Ovary (tissue), 3 donors: ENCODE results near the gene SEZ6.

Experiments
- POLR2A ChIP-seq: fragments of 450-650 bp; IDR thresholded peaks from one replicate; pipeline ENCODE4 v1.6.1; 2017; ENCODE audit warnings: antibody characterized with exemption, mild to moderate bottlenecking, moderate library complexity
- TF ChIP-seq, protein P1 (sequence below), 3 donors: fragments of 450-650 bp in 2 of 3; fragments of 200-600 bp in 1 of 3; IDR thresholded peaks; one replicate each; pipeline versions ENCODE4 v1.5.1 to v1.8.0; 2016 to 2022; ENCODE audit warnings: antibody characterized with exemption in 3 of 3, mild to moderate bottlenecking in 1 of 3
- donor health status: DM: no; HTN: no; CAD: no.

DNA sequence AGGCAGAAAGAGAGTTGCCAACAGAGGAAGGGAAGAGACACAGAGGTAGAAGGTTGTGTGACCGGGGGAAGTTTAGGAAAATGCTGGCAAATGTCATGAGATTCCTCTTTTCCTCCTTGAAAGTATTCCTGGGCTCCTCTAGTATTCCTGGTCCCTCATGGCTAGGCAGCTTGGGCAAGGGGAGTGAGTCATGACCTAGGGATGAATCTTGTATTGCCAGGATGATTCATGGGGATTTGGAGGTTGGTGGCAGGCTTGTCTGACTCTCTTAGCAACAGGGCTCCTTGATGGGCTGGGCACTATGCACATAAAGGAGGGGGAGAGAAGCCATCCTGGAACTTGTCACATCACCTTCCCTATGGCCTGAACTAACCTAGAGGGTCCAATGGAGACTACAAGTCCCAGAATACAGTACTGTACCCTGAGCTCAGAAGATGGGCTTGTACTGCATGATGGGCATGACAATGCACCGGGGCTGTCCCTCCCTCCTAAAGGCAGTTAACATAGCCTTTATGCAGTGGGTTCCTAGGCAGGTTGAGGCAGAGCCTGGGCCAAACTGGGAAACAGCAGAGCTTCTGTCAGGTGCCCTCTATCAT is 2.1 kb upstream of the SEZ6 start:
- no peak for TF ChIP-seq POLR2A
- TF ChIP-seq, protein P1, sequence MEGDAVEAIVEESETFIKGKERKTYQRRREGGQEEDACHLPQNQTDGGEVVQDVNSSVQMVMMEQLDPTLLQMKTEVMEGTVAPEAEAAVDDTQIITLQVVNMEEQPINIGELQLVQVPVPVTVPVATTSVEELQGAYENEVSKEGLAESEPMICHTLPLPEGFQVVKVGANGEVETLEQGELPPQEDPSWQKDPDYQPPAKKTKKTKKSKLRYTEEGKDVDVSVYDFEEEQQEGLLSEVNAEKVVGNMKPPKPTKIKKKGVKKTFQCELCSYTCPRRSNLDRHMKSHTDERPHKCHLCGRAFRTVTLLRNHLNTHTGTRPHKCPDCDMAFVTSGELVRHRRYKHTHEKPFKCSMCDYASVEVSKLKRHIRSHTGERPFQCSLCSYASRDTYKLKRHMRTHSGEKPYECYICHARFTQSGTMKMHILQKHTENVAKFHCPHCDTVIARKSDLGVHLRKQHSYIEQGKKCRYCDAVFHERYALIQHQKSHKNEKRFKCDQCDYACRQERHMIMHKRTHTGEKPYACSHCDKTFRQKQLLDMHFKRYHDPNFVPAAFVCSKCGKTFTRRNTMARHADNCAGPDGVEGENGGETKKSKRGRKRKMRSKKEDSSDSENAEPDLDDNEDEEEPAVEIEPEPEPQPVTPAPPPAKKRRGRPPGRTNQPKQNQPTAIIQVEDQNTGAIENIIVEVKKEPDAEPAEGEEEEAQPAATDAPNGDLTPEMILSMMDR (IDR thresholded peaks at IDR 0.05): no peak
